Liver (tissue), 9 donors: ENCODE measurements around the gene PPFIA1. TPM values are rescaled to one million over a fixed set of nuclear protein-coding genes. Genes with fewer than 3 reads are reported as not detected.

Experiments used
- DNase-seq: peaks from one replicate; pipeline ENCODE4 v3.0.0-alpha.2; 2017; ENCODE audit warnings: low spot score
- H3K27ac ChIP-seq, 2 donors: one replicate each; pipeline ENCODE4 v1.7.0; 2013; ENCODE audit warnings: inconsistent platforms in 2 of 2, low read length in 2 of 2, control low read depth in 1 of 2, low read depth in 1 of 2, mild to moderate bottlenecking in 1 of 2
- H3K27me3 ChIP-seq, 4 donors: one replicate each; pipeline versions ENCODE4 v1.6.1 to v1.7.0; 2013; ENCODE audit warnings: low read length in 3 of 4, inconsistent platforms in 1 of 4, mild to moderate bottlenecking in 1 of 4, moderate library complexity in 1 of 4; ENCODE audit not compliant: control insufficient read depth in 4 of 4, insufficient read depth in 4 of 4
- H3K36me3 ChIP-seq, 4 donors: one replicate each; pipeline versions ENCODE4 v1.6.1 to v1.7.0; 2013; ENCODE audit warnings: low read length in 3 of 4, mild to moderate bottlenecking in 3 of 4, low read depth in 1 of 4, moderate library complexity in 1 of 4; ENCODE audit not compliant: control insufficient read depth in 4 of 4, insufficient read depth in 3 of 4
- H3K4me1 ChIP-seq, 4 donors: one replicate each; pipeline versions ENCODE4 v1.6.1 to v1.7.0; 2013; ENCODE audit warnings: low read length in 3 of 4, mild to moderate bottlenecking in 3 of 4, moderate library complexity in 1 of 4; ENCODE audit not compliant: control insufficient read depth in 4 of 4, insufficient read depth in 4 of 4
- H3K4me3 ChIP-seq, 3 donors: one replicate each; pipeline versions ENCODE4 v1.6.1 to v1.7.0; 2013; ENCODE audit warnings: low read length in 3 of 3, control low read depth in 1 of 3, low read depth in 1 of 3, mild to moderate bottlenecking in 1 of 3
- H3K9ac ChIP-seq, 2 donors: one replicate each; pipeline ENCODE4 v1.7.0; 2013; ENCODE audit warnings: low read length in 2 of 2, mild to moderate bottlenecking in 2 of 2, moderate library complexity in 2 of 2, control low read depth in 1 of 2, low read depth in 1 of 2
- H3K9me3 ChIP-seq, 4 donors: one replicate each; pipeline versions ENCODE4 v1.6.1 to v1.7.0; 2013; ENCODE audit warnings: low read length in 3 of 4; ENCODE audit not compliant: control insufficient read depth in 4 of 4
- ATF3 ChIP-seq: IDR thresholded peaks from 2 replicates; pipeline ENCODE4 v1.6.1; 2016; ENCODE audit warnings: antibody characterized with exemption
- CTCF ChIP-seq: fragments of 150-350 bp; IDR thresholded peaks from 2 replicates; pipeline ENCODE4 v1.5.1; 2017; ENCODE audit warnings: improper control_type of control experiment, low read depth, low read length; ENCODE audit not compliant: missing input control
- EGR1 ChIP-seq, 2 donors: IDR thresholded peaks; 2 replicates each; pipeline ENCODE4 v1.6.1; 2016 to 2018; ENCODE audit warnings: antibody characterized with exemption in 2 of 2, low read depth in 2 of 2
- FOXA1 ChIP-seq: IDR thresholded peaks from 2 replicates; pipeline ENCODE4 v1.6.1; 2016; ENCODE audit warnings: antibody characterized with exemption
- FOXA2 ChIP-seq: IDR thresholded peaks from 2 replicates; pipeline ENCODE4 v1.6.1; 2016; ENCODE audit warnings: antibody characterized with exemption
- GABPA ChIP-seq, 2 donors: IDR thresholded peaks in 1 of 2; conservative IDR thresholded peaks in 1 of 2; 2 replicates each; pipeline ENCODE4 v1.6.1; 2016; ENCODE audit warnings: antibody characterized with exemption in 2 of 2, mild to moderate bottlenecking in 1 of 2, moderate library complexity in 1 of 2
- HNF4A ChIP-seq, 2 donors: conservative IDR thresholded peaks; 2 replicates each; pipeline ENCODE4 v1.6.1; 2016; ENCODE audit warnings: antibody characterized with exemption in 2 of 2, mild to moderate bottlenecking in 2 of 2
- HNF4G ChIP-seq: IDR thresholded peaks from 2 replicates; pipeline ENCODE4 v1.6.1; 2016; ENCODE audit warnings: antibody characterized with exemption
- JUND ChIP-seq, 2 donors: IDR thresholded peaks; 2 replicates each; pipeline ENCODE4 v1.6.1; 2016; ENCODE audit warnings: antibody characterized with exemption in 2 of 2
- MAX ChIP-seq: IDR thresholded peaks from 2 replicates; pipeline ENCODE4 v1.6.1; 2016; ENCODE audit warnings: antibody characterized with exemption
- NR2F2 ChIP-seq: IDR thresholded peaks from 2 replicates; pipeline ENCODE4 v1.6.1; 2016; ENCODE audit warnings: antibody characterized with exemption
- RAD21 ChIP-seq, 2 donors: IDR thresholded peaks; 2 replicates each; pipeline ENCODE4 v1.6.1; 2016; ENCODE audit warnings: antibody characterized with exemption in 2 of 2, mild to moderate bottlenecking in 2 of 2
- REST ChIP-seq: IDR thresholded peaks from 2 replicates; pipeline ENCODE4 v1.6.1; 2016; ENCODE audit warnings: antibody characterized with exemption, mild to moderate bottlenecking
- RXRA ChIP-seq, 2 donors: IDR thresholded peaks; 2 replicates each; pipeline ENCODE4 v1.6.1; 2017 to 2018; ENCODE audit warnings: antibody characterized with exemption in 2 of 2, mild to moderate bottlenecking in 1 of 2
- SP1 ChIP-seq: IDR thresholded peaks from 2 replicates; pipeline ENCODE4 v1.6.1; 2018; ENCODE audit warnings: antibody characterized with exemption, mild to moderate bottlenecking
- TAF1 ChIP-seq: conservative IDR thresholded peaks from 2 replicates; pipeline ENCODE4 v1.6.1; 2016; ENCODE audit warnings: antibody characterized with exemption, mild to moderate bottlenecking
- YY1 ChIP-seq: IDR thresholded peaks from 2 replicates; pipeline ENCODE4 v1.6.1; 2016; ENCODE audit warnings: antibody characterized with exemption, mild to moderate bottlenecking
- ZBTB33 ChIP-seq: IDR thresholded peaks from 2 replicates; pipeline ENCODE4 v1.6.1; 2016; ENCODE audit warnings: antibody characterized with exemption
- WGBS: extraction: QIAGEN DNeasy Blood & Tissue Kit; methylation state at CpG from one replicate; pipeline ENCODE4 v1.1.7; 2013; 5-methylcytosine and 5-hydroxymethylcytosine counted together
- polyA plus RNA-seq, 2 donors: library from polyadenylated mRNA; stranded (reverse) in 1 of 2; unstranded in 1 of 2; fragments of 200-250 nt in 1 of 2; fragments of >200 nt in 1 of 2; fragmentation: Nextera tagmentation in 1 of 2; extraction: Ambion mirVana in 1 of 2; gene quantifications; one replicate each; pipeline versions ENCODE4 v1.2.1 to v1.2.3, GENCODE V29; 2013 to 2015
- total RNA-seq, 2 donors: library from RNA; depleted of rRNA; stranded (reverse); fragments of >200 nt; gene quantifications; one replicate each; pipeline ENCODE4 v1.2.3, GENCODE V29; 2014
- donor health status: healthy.
- donor health status: healthy.
- donor health status: healthy.
- donor health status: healthy.
- donor health status: healthy.

Gene PPFIA1
- total and polyA plus RNA-seq, 4 donors: 9.9 to 39.6 (median 14.5) TPM

- no peak overlapping the region for H3K27ac ChIP-seq
- H3K9ac ChIP-seq: no peak overlapping the region
- no peaks in the 10 kb centered on the region for H3K9me3 ChIP-seq
- no peaks in the 10 kb centered on the region for H3K4me1 ChIP-seq
- TF ChIP-seq HNF4A (conservative IDR thresholded peaks at IDR 0.05) (peak; percentile 30 to 60), EGR1 (IDR thresholded peaks at IDR 0.05; ENCODE audit: low read depth in 2 of 2) (no peak), FOXA1 (no peak), TAF1 (no peak), RXRA (IDR thresholded peaks at IDR 0.05) (peak; percentile 33 to 37), MAX (no peak), RAD21 (IDR thresholded peaks at IDR 0.05) (no peak), YY1 (no peak), JUND (IDR thresholded peaks at IDR 0.05) (no peak), ZBTB33 (no peak), FOXA2 (no peak), CTCF (no peak), REST (no peak), NR2F2 (no peak)
- no peaks in the 10 kb centered on the region for H3K27me3 ChIP-seq
- WGBS: 83% methylated on average over 20 of the region's 20 CpGs
- no peak for DNase-seq
- no peak overlapping the region for H3K4me3 ChIP-seq
- H3K36me3 ChIP-seq: peaks cover 0 to 4% (median 0%) of the 10 kb centered on the region in 4 donors
Measured at GRCh38 chr11:70312401-70313357, 42.2 kb downstream of the PPFIA1 start.

GRCh38 chr11:70313945-70314344, 43.5 kb downstream of the PPFIA1 start:
- WGBS: 90% methylated on average over 8 of the region's 8 CpGs
- no peak overlapping the region for H3K4me3 ChIP-seq
- H3K9me3 ChIP-seq: no peaks in the 10 kb centered on the region
- H3K27me3 ChIP-seq: no peaks in the 10 kb centered on the region
- H3K27ac ChIP-seq: no peak overlapping the region
- no peaks in the 10 kb centered on the region for H3K4me1 ChIP-seq
- no peak for DNase-seq
- no peak overlapping the region for H3K9ac ChIP-seq
- H3K36me3 ChIP-seq: peaks cover 0 to 5% (median 3%) of the 10 kb centered on the region in 4 donors
- TF ChIP-seq TAF1: no peak
- no peak for TF ChIP-seq HNF4G
- no peak for TF ChIP-seq EGR1 (IDR thresholded peaks at IDR 0.05; ENCODE audit: low read depth in 2 of 2)
- TF ChIP-seq GABPA (IDR thresholded peaks at IDR 0.05 in 1 of 2, conservative IDR thresholded peaks at IDR 0.05 in 1 of 2): no peak
- TF ChIP-seq ZBTB33: no peak
- no peak for TF ChIP-seq YY1
- TF ChIP-seq SP1: no peak
- no peak for TF ChIP-seq HNF4A (conservative IDR thresholded peaks at IDR 0.05)
- no peak for TF ChIP-seq ATF3
- no peak for TF ChIP-seq CTCF
- TF ChIP-seq NR2F2: no peak
- no peak for TF ChIP-seq RXRA (IDR thresholded peaks at IDR 0.05)
- TF ChIP-seq JUND (IDR thresholded peaks at IDR 0.05): no peak
